ENCODE measurements around the gene RNF11.
"Not testable (repeated sequence)": the region's sequence is repeated elsewhere in the genome, so short reads cannot be mapped to it uniquely, and the experiment has no call there.

DNA sequence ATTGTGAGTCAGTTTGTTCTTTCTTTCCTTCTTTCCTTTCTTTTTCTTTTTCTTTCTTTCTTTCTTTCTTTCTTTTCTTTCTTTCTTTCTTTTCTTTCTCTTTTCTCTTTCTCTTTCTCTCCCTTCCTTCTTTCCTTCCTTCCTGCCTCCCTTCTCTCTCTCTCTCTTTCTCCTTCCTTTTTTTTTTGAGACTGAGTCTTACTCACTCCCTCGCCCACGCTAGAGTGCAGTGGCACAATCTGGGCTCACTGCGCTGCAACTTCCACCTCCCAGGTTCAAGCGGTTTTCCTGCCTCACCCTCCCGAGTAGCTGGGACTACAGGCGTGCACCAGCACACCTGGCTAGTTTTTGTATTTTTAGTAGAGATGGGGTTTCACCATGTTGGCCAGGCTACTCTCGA lies 1.8 kb upstream of the RNF11 start:
- not testable (repeated sequence) for TF ChIP-seq CTCF (IDR thresholded peaks at IDR 0.05 in 4 of 5, conservative IDR thresholded peaks at IDR 0.05 in 1 of 5); POLR2A (IDR thresholded peaks at IDR 0.05)

Measured in gastrocnemius medialis (tissue), 4 donors.